ENCODE results near the gene BABAM2. TPM values are rescaled to one million over a fixed set of nuclear protein-coding genes. Genes with fewer than 3 reads are reported as not detected.

BABAM2 gene
- total RNA-seq, 1 donor from 2014 or later, result 34.6 TPM

DNA sequence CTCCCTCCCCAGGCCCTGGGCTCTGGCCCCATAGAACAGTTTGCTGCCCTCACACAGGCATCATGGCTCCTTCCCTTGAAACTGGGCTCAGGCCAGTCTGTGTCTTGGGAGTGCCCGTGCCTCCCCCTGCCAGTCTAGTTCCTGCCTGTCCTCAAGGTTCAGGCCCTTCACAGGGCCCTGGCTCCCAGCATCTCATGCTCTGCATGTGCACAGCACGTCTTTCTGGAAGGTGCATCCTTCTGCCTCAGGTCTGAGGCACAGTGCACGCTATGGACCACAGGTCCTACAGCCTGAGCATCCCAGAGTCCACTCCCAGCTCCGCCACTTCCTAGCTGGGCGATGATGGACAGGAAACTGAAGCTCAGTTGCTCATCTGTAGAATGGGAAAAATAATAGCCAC lies 466.5 kb downstream of the BABAM2 start:
- H3K27me3 ChIP-seq, result no peaks in the 10 kb centered on the region
- no peak overlapping the region for H3K9ac ChIP-seq
- Mint-ChIP-seq H3K27ac (no peak overlapping the region), H3K4me3 (no peak overlapping the region), H3K36me3 (no peaks in the 10 kb centered on the region), H3K27me3 (ENCODE audit: insufficient read depth, low read depth) (peaks cover 9% of the 10 kb centered on the region), H3K9me3 (no peaks in the 10 kb centered on the region), H3K4me1 (peaks cover 43% of the 10 kb centered on the region)
- H3K27ac ChIP-seq, result no peak overlapping the region
- H3K9me3 ChIP-seq (ENCODE audit: low read depth), result no peaks in the 10 kb centered on the region
- H3K4me2 ChIP-seq, result no peak overlapping the region
- H3K4me3 ChIP-seq, result no peak overlapping the region
- H3K36me3 ChIP-seq, result no peaks in the 10 kb centered on the region
- peaks cover 4% of the 10 kb centered on the region for H3K4me1 ChIP-seq
- no peaks in the 10 kb centered on the region for H3F3A ChIP-seq (ENCODE audit: low read depth)
- TF ChIP-seq EZH2phosphoT487 (IDR thresholded peaks at IDR 0.05) (no peak), EZH2 (IDR thresholded peaks at IDR 0.05) (no peak)
- no peaks in the 10 kb centered on the region for H3K79me2 ChIP-seq (ENCODE audit: low read depth)
- DNase-seq (ENCODE audit: low spot score), result no peak
- H2AFZ ChIP-seq (replicated peaks), result no peak overlapping the region
- H4K20me1 ChIP-seq (ENCODE audit: low read depth), result no peaks in the 10 kb centered on the region

GRCh38 chr2:28357948-28358667 lies 467.6 kb downstream of the BABAM2 start:
- H3F3A ChIP-seq (ENCODE audit: low read depth), result no peaks in the 10 kb centered on the region
- no peaks in the 10 kb centered on the region for H3K27me3 ChIP-seq
- no peaks in the 10 kb centered on the region for H3K9me3 ChIP-seq (ENCODE audit: low read depth)
- TF ChIP-seq CTCF (IDR thresholded peaks at IDR 0.05), result no peak
- no peak overlapping the region for H3K9ac ChIP-seq
- H2AFZ ChIP-seq (replicated peaks), result no peak overlapping the region
- H3K9me3 Mint-ChIP-seq, result no peaks in the 10 kb centered on the region
- no peak overlapping the region for H3K27ac ChIP-seq
- H3K4me3 ChIP-seq, result no peak overlapping the region
- peak overlapping the region; percentile 48 for H3K4me3 Mint-ChIP-seq
- H3K27me3 Mint-ChIP-seq (ENCODE audit: insufficient read depth, low read depth), result peaks cover 10% of the 10 kb centered on the region
- no peaks in the 10 kb centered on the region for H3K36me3 Mint-ChIP-seq
- no peaks in the 10 kb centered on the region for H4K20me1 ChIP-seq (ENCODE audit: low read depth)
- H3K79me2 ChIP-seq (ENCODE audit: low read depth), result no peaks in the 10 kb centered on the region
- peaks cover 4% of the 10 kb centered on the region for H3K4me1 ChIP-seq
- H3K36me3 ChIP-seq, result no peaks in the 10 kb centered on the region
- H3K4me1 Mint-ChIP-seq, result peaks cover 50% of the 10 kb centered on the region
- H3K27ac Mint-ChIP-seq, result peak overlapping the region; percentile 66
- H3K4me2 ChIP-seq, result no peak overlapping the region
- DNase-seq (ENCODE audit: low spot score), result no peak

DNA sequence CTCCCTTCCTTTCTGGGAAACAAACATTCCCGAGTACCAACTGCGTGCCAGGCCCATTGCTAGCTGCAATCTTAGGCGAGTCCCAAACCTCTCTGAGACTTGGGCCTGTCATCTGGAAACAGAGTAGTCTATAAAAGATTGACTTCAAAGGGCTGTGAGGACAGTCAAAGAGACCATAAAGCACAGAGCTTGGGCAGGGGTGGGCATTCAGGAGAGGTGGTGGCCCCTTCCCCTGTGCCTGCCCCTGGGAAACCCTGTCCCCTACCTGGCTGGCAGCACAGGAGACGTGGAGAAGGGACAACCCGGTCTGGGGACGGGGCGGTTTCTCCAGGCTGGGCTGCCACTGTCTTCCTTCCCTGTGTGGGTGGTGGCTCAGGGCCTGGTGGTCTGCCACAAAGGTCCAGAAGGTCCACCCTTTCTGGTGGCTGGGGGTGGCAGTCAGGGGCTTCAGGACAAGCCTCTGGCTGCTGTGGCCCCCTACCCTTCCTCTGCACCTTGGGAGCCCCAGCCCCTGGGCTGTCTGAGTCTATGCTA lies 468.2 kb downstream of the BABAM2 start:
- Histone ChIP-seq H3K4me3 (no peak overlapping the region), H3K4me2 (no peak overlapping the region), H3F3A (ENCODE audit: low read depth) (no peaks in the 10 kb centered on the region), H3K36me3 (no peaks in the 10 kb centered on the region), H3K9ac (no peak overlapping the region), H3K79me2 (ENCODE audit: low read depth) (no peaks in the 10 kb centered on the region), H2AFZ (replicated peaks) (no peak overlapping the region), H3K27ac (no peak overlapping the region), H3K9me3 (ENCODE audit: low read depth) (no peaks in the 10 kb centered on the region), H4K20me1 (ENCODE audit: low read depth) (no peaks in the 10 kb centered on the region), H3K27me3 (no peaks in the 10 kb centered on the region), H3K4me1 (peaks cover 8% of the 10 kb centered on the region)
- Mint-ChIP-seq H3K4me1 (peaks cover 53% of the 10 kb centered on the region), H3K9me3 (no peaks in the 10 kb centered on the region), H3K36me3 (no peaks in the 10 kb centered on the region), H3K4me3 (no peak overlapping the region), H3K27me3 (ENCODE audit: insufficient read depth, low read depth) (peaks cover 10% of the 10 kb centered on the region), H3K27ac (peak overlapping the region; percentile 6)
- DNase-seq (ENCODE audit: low spot score), result no peak
- no peak for TF ChIP-seq EZH2 (IDR thresholded peaks at IDR 0.05)
- TF ChIP-seq CTCF (IDR thresholded peaks at IDR 0.05), result no peak
- no peak for TF ChIP-seq EZH2phosphoT487 (IDR thresholded peaks at IDR 0.05)

Data from neural progenitor cell (in vitro differentiated cells).